Fibroblast of the aortic adventitia (primary cell): Measurements from ENCODE around the gene UCN3. TPM values are rescaled to one million over a fixed set of nuclear protein-coding genes. Genes with fewer than 3 reads are reported as not detected.

Source experiments
- DNase-seq: peaks from one replicate; pipeline ENCODE4 v3.0.0-alpha.2; 2010; ENCODE audit warnings: low read depth
- H3K4me3 ChIP-seq: 2 replicates; pipeline ENCODE4 v1.5.1; 2011; ENCODE audit warnings: low read depth, mild to moderate bottlenecking, control low read depth, low read length, moderate library complexity
- CTCF ChIP-seq: IDR thresholded peaks from 2 replicates; pipeline ENCODE4 v1.5.1; 2011; ENCODE audit warnings: mild to moderate bottlenecking, low read length, control low read depth, inconsistent platforms; ENCODE audit not compliant: insufficient read depth
- total RNA-seq: library from RNA; depleted of rRNA; stranded (reverse); fragments of >200 nt; gene quantifications from 2 replicates; pipeline ENCODE4 v1.2.3, GENCODE V29; 2012; ENCODE audit warnings: low replicate concordance

Gene UCN3
- total RNA-seq, 1 donor: not detected

GRCh38 chr10:5364374-5364773 is 392 bp upstream of the UCN3 start:
- no peak overlapping the region for H3K4me3 ChIP-seq
- TF ChIP-seq CTCF: no peak
- no peak for DNase-seq

GRCh38 chr10:5365928-5366327 is 1.2 kb downstream of the UCN3 start:
- DNase-seq: no peak
- no peak overlapping the region for H3K4me3 ChIP-seq
- TF ChIP-seq CTCF: no peak

GRCh38 chr10:5369362-5370158 is 4.8 kb downstream of the UCN3 start:
- DNase-seq: peak; percentile 5
- H3K4me3 ChIP-seq: no peak overlapping the region
- TF ChIP-seq CTCF: no peak

GRCh38 chr10:5370493-5371352 is 6.0 kb downstream of the UCN3 start:
- TF ChIP-seq CTCF: no peak
- H3K4me3 ChIP-seq: no peak overlapping the region
- DNase-seq: no peak

GRCh38 chr10:5373307-5373706 is 8.5 kb downstream of the UCN3 start:
- no peak overlapping the region for H3K4me3 ChIP-seq
- DNase-seq: no peak
- TF ChIP-seq CTCF: no peak

GRCh38 chr10:5373891-5374611 is 9.3 kb downstream of the UCN3 start:
- TF ChIP-seq CTCF: no peak
- no peak for DNase-seq

More at GRCh38 chr10:5373891-5374611, 9.3 kb downstream of the UCN3 start:
- no peak overlapping the region for H3K4me3 ChIP-seq
